NB4 (cell line): ENCODE measurements around the gene KLHL13.

ENCODE experiments used
- POLR2A ChIP-seq: IDR thresholded peaks from 2 replicates; pipeline ENCODE4 v1.6.1; 2011; ENCODE audit warnings: mild to moderate bottlenecking; ENCODE audit not compliant: insufficient read length; ENCODE audit errors: extremely low read depth
- TF ChIP-seq, protein P1 (sequence below): IDR thresholded peaks from one replicate; pipeline ENCODE4 v1.5.1; 2012; ENCODE audit warnings: low read depth, low read length

- TF ChIP-seq POLR2A, result no peak
- TF ChIP-seq, protein P1, sequence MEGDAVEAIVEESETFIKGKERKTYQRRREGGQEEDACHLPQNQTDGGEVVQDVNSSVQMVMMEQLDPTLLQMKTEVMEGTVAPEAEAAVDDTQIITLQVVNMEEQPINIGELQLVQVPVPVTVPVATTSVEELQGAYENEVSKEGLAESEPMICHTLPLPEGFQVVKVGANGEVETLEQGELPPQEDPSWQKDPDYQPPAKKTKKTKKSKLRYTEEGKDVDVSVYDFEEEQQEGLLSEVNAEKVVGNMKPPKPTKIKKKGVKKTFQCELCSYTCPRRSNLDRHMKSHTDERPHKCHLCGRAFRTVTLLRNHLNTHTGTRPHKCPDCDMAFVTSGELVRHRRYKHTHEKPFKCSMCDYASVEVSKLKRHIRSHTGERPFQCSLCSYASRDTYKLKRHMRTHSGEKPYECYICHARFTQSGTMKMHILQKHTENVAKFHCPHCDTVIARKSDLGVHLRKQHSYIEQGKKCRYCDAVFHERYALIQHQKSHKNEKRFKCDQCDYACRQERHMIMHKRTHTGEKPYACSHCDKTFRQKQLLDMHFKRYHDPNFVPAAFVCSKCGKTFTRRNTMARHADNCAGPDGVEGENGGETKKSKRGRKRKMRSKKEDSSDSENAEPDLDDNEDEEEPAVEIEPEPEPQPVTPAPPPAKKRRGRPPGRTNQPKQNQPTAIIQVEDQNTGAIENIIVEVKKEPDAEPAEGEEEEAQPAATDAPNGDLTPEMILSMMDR, result no peak
Measured at GRCh38 chrX:118129681-118130080, 13.1 kb upstream of the KLHL13 start.
